A549 (cell line): ENCODE data around the gene UST. TPM values are rescaled to one million over a fixed set of nuclear protein-coding genes. Genes with fewer than 3 reads are reported as not detected.

Experiments used
- ATAC-seq, 2 experiments: fragments of 200-7000 bp in 1 of 2; fragments of >200 bp in 1 of 2; cut with Nextera tagmentation in 1 of 2; cut with Tn5 transposase in 1 of 2; 3 replicates each; pipeline versions ENCODE4 v1.8.0 to v1.9.1; 2018 to 2020; ENCODE audit warnings: mild to moderate bottlenecking in 1 of 2, moderate library complexity in 1 of 2
- CTCF ChIA-PET: fragments of 300-600 bp; sonication (Branson Sonifier 250); formaldehyde crosslinking; extraction: SDS; loops from one replicate; lab custom pipeline; 2021; ENCODE audit warnings: antibody characterized with exemption, inconsistent platforms; lab: Yijun Ruan, JAX
- POLR2A ChIA-PET: fragments of 350-600 bp; formaldehyde crosslinking; extraction: SDS; loops from one replicate; lab custom pipeline; 2021; ENCODE audit warnings: antibody characterized with exemption, inconsistent platforms; lab: Yijun Ruan, JAX
- DNase-seq, 2 experiments: peaks; one replicate each; pipeline versions ENCODE4 v3.0.0 to v3.0.0-alpha.2; 2011 to 2016; ENCODE audit warnings: low read depth in 1 of 2, low spot score in 1 of 2
- FAIRE-seq: peaks from 2 replicates; lab custom pipeline; 2011; peaks lifted over from hg19 to GRCh38; lab: Jason Lieb, UNC
- H3K27ac ChIP-seq, 2 experiments: fragments of >200 bp; sonication (Bioruptor Twin); formaldehyde crosslinking; 3 replicates each; pipeline ENCODE4 v1.5.1; 2016 to 2017
- H3K4me1 ChIP-seq: fragments of >200 bp; sonication (Bioruptor Twin); formaldehyde crosslinking; 3 replicates; pipeline ENCODE4 v1.6.1; 2016
- H3K4me2 ChIP-seq: fragments of >200 bp; sonication (Bioruptor Twin); formaldehyde crosslinking; 3 replicates; pipeline ENCODE4 v1.6.1; 2016
- H3K4me3 ChIP-seq: fragments of >200 bp; sonication (Bioruptor Twin); formaldehyde crosslinking; 3 replicates; pipeline ENCODE4 v1.5.1; 2016
- H3K9me3 ChIP-seq: fragments of >200 bp; sonication (Bioruptor Twin); formaldehyde crosslinking; 3 replicates; pipeline ENCODE4 v1.6.1; 2016
- BHLHE40 ChIP-seq: IDR thresholded peaks from 2 replicates; pipeline ENCODE4 v1.6.1; 2012; ENCODE audit warnings: low read depth, low read length, inconsistent platforms
- CBX2 ChIP-seq: fragments of 200-600 bp; sonication (generic); IDR thresholded peaks from 2 replicates; pipeline ENCODE4 v1.6.1; 2016; ENCODE audit warnings: low read depth, mild to moderate bottlenecking, borderline replicate concordance
- CBX8 ChIP-seq: fragments of 200-600 bp; sonication (generic); IDR thresholded peaks from 2 replicates; pipeline ENCODE4 v1.6.1; 2016
- CTCF ChIP-seq: fragments of >200 bp; sonication (Bioruptor Twin); formaldehyde crosslinking; IDR thresholded peaks from 3 replicates; pipeline ENCODE4 v1.5.1; 2016
- E2F6 ChIP-seq: IDR thresholded peaks from 2 replicates; pipeline ENCODE4 v1.6.1; 2012; ENCODE audit warnings: low read depth, borderline replicate concordance
- EHF ChIP-seq: fragments of 250-450 bp; sonication (Bioruptor Pico); IDR thresholded peaks from 2 replicates; pipeline ENCODE4 v1.5.0; 2020; ENCODE audit warnings: mild to moderate bottlenecking
- EHMT2 ChIP-seq: fragments of 200-600 bp; sonication (generic); IDR thresholded peaks from 2 replicates; pipeline ENCODE4 v1.6.1; 2016; ENCODE audit warnings: antibody characterized with exemption, low read depth, mild to moderate bottlenecking, moderate library complexity
- EP300 ChIP-seq, 2 experiments: fragments of >200 bp; sonication (Bioruptor Twin); formaldehyde crosslinking; IDR thresholded peaks; 2 replicates in 1 of 2; 3 replicates in 1 of 2; pipeline ENCODE4 v1.6.1; 2016 to 2017
- ESRRA ChIP-seq: fragments of 150-350 bp; IDR thresholded peaks from 2 replicates; pipeline ENCODE4 v1.6.1; 2014; ENCODE audit warnings: mild to moderate bottlenecking, low read length, borderline replicate concordance
- FOSB ChIP-seq: fragments of 250-450 bp; sonication (Bioruptor Pico); IDR thresholded peaks from 2 replicates; pipeline ENCODE4 v1.5.0; 2020; ENCODE audit warnings: mild to moderate bottlenecking, moderate library complexity
- HDAC2 ChIP-seq: fragments of 200-600 bp; sonication (generic); IDR thresholded peaks from 2 replicates; pipeline ENCODE4 v1.6.1; 2016
- HOXA7 ChIP-seq: fragments of 250-450 bp; sonication (Bioruptor Pico); IDR thresholded peaks from 2 replicates; pipeline ENCODE4 v1.5.0; 2020; ENCODE audit warnings: mild to moderate bottlenecking, moderate library complexity
- HOXB13 ChIP-seq: fragments of 250-450 bp; sonication (Bioruptor Pico); IDR thresholded peaks from 2 replicates; pipeline ENCODE4 v1.5.0; 2020; ENCODE audit warnings: low read depth, mild to moderate bottlenecking, moderate library complexity
- HOXB5 ChIP-seq: fragments of 250-450 bp; sonication (Bioruptor Pico); IDR thresholded peaks from 2 replicates; pipeline ENCODE4 v1.5.0; 2020; ENCODE audit warnings: mild to moderate bottlenecking, moderate library complexity
- KDM5A ChIP-seq: fragments of 200-600 bp; sonication (generic); IDR thresholded peaks from 2 replicates; pipeline ENCODE4 v1.6.1; 2016; ENCODE audit warnings: antibody characterized with exemption, mild to moderate bottlenecking
- MAFK ChIP-seq: fragments of 450-650 bp; IDR thresholded peaks from 2 replicates; pipeline ENCODE4 v1.6.1; 2014; ENCODE audit not compliant: partially characterized antibody
- MAZ ChIP-seq: fragments of 150-350 bp; IDR thresholded peaks from 2 replicates; pipeline ENCODE4 v1.6.1; 2014; ENCODE audit warnings: antibody characterized with exemption, low read depth, low read length, borderline replicate concordance
- NPAS2 ChIP-seq: fragments of 250-450 bp; sonication (Bioruptor Pico); IDR thresholded peaks from 2 replicates; pipeline ENCODE4 v1.8.0; 2022; ENCODE audit warnings: mild to moderate bottlenecking, moderate library complexity, borderline replicate concordance
- NR3C1 ChIP-seq: fragments of >200 bp; sonication (Bioruptor Twin); formaldehyde crosslinking; IDR thresholded peaks from 3 replicates; pipeline ENCODE4 v1.6.1; 2017
- PHF8 ChIP-seq: fragments of 200-600 bp; sonication (generic); IDR thresholded peaks from 2 replicates; pipeline ENCODE4 v1.6.1; 2016; ENCODE audit warnings: low read depth, mild to moderate bottlenecking, antibody characterized with exemption, moderate library complexity, borderline replicate concordance
- POLR2AphosphoS2 ChIP-seq: conservative IDR thresholded peaks from 2 replicates; pipeline ENCODE4 v1.6.1; 2012; ENCODE audit warnings: low read length, improper control_type of control experiment, inconsistent platforms
- REST ChIP-seq: fragments of 200-600 bp; sonication (generic); IDR thresholded peaks from 2 replicates; pipeline ENCODE4 v1.6.1; 2016; ENCODE audit warnings: antibody characterized with exemption, mild to moderate bottlenecking, moderate library complexity
- RFX5 ChIP-seq: fragments of 450-650 bp; IDR thresholded peaks from 2 replicates; pipeline ENCODE4 v1.7.1; 2014; ENCODE audit warnings: antibody characterized with exemption, mild to moderate bottlenecking, moderate library complexity
- RNF2 ChIP-seq: fragments of 200-600 bp; sonication (generic); IDR thresholded peaks from 2 replicates; pipeline ENCODE4 v1.6.1; 2016; ENCODE audit warnings: low read depth, mild to moderate bottlenecking, antibody characterized with exemption, moderate library complexity, borderline replicate concordance
- TFCP2L1 ChIP-seq: fragments of 250-450 bp; sonication (Bioruptor Pico); IDR thresholded peaks from 2 replicates; pipeline ENCODE4 v1.5.0; 2021; ENCODE audit warnings: mild to moderate bottlenecking
- TP53 ChIP-seq: fragments of 250-450 bp; sonication (Bioruptor Pico); IDR thresholded peaks from 2 replicates; pipeline ENCODE4 v1.5.0; 2021; ENCODE audit warnings: mild to moderate bottlenecking, moderate library complexity
- WGBS: methylation state at CpG from one replicate; pipeline ENCODE4 v1.1.6; 2017; ENCODE audit errors: missing lambda C conversion rate; 5-methylcytosine and 5-hydroxymethylcytosine counted together
- polyA plus RNA-seq, 4 experiments: library from polyadenylated mRNA; depleted of rRNA in 3 of 4; stranded (reverse); fragments of >200 nt; fragmentation: RNase III in 1 of 4; extraction: RNeasy Plus Mini Kit Qiagen cat#74134 plus additional on column Dnase treatment in 1 of 4; gene quantifications; 2 replicates in 3 of 4; 3 replicates in 1 of 4; pipeline ENCODE4 v1.2.3, GENCODE V29; 2011 to 2017

The UST gene
- polyA plus RNA-seq, 2 of the 4 experiments (the other 2 are of a cell fraction) = 0.54 to 1.7 TPM

- TF ChIP-seq POLR2AphosphoS2 = no peak
- TF ChIP-seq NPAS2 = no peak
- TF ChIP-seq HOXB13 (CRISPR knock-in tag) = no peak
- TF ChIP-seq RNF2 = no peak
- no peak for TF ChIP-seq CTCF
- no peak for TF ChIP-seq BHLHE40
- no peak for TF ChIP-seq REST
- no peak for TF ChIP-seq EHF (CRISPR knock-in tag)
- no peak for TF ChIP-seq TP53 (CRISPR knock-in tag)
- no peak for TF ChIP-seq EHMT2
- no peak for TF ChIP-seq MAZ
- 44% methylated on average over 1 of the region's 1 CpG for WGBS
- ATAC-seq (no peak), DNase-seq (no peak), FAIRE-seq (no peak)
- ChIA-PET CTCF (no interaction called here), POLR2A (no interaction called here)
- H3K4me1 ChIP-seq = no peaks in the 10 kb centered on the region
- H3K9me3 ChIP-seq = peaks cover 7% of the 10 kb centered on the region; the same call in 1 of the 3 replicates
- H3K4me2 ChIP-seq = no peak overlapping the region
- H3K27ac ChIP-seq = no peak overlapping the region
- H3K4me3 ChIP-seq = no peak overlapping the region
Observed at GRCh38 chr6:148709577-148709976, 37.3 kb upstream of the UST start.

GRCh38 chr6:148711833-148712654 lies 34.8 kb upstream of the UST start:
- Histone ChIP-seq H3K27ac (no peak overlapping the region), H3K4me2 (no peak overlapping the region), H3K4me3 (no peak overlapping the region), H3K9me3 (peaks cover 7% of the 10 kb centered on the region; the same call in 1 of the 3 replicates), H3K4me1 (no peaks in the 10 kb centered on the region)
- ChIA-PET POLR2A (no interaction called here), CTCF (no interaction called here)
- TF ChIP-seq KDM5A (no peak), HDAC2 (no peak), CBX2 (no peak), NR3C1 (no peak), FOSB (CRISPR knock-in tag) (no peak), HOXB13 (CRISPR knock-in tag) (no peak), EHMT2 (no peak), E2F6 (no peak), EP300 (IDR thresholded peaks at IDR 0.05) (no peak), RFX5 (no peak), CBX8 (no peak), PHF8 (no peak), ESRRA (no peak), HOXA7 (CRISPR knock-in tag) (no peak), TFCP2L1 (no peak), MAFK (no peak), HOXB5 (CRISPR knock-in tag) (no peak)
- 21% methylated on average over 5 of the region's 5 CpGs for WGBS
- no peak for FAIRE-seq
- no peak for DNase-seq
- ATAC-seq = no peak
